Endothelial cell (in vitro differentiated cells): ENCODE results near the gene LMNA. TPM values are rescaled to one million over a fixed set of nuclear protein-coding genes. Genes with fewer than 3 reads are reported as not detected.

Experiments
- DNase-seq: peaks from one replicate; pipeline ENCODE4 v3.0.0; 2021; ENCODE audit warnings: low spot score
- H3K27ac Mint-ChIP-seq: one replicate; pipeline ENCODE4 v1.8.0; 2021; ENCODE audit warnings: mixed read lengths, inconsistent platforms; ENCODE audit not compliant: unreplicated experiment
- H3K27me3 Mint-ChIP-seq: one replicate; pipeline ENCODE4 v1.8.0; 2021; ENCODE audit warnings: mild to moderate bottlenecking, moderate library complexity, mixed read lengths, inconsistent platforms; ENCODE audit not compliant: unreplicated experiment
- H3K36me3 Mint-ChIP-seq: one replicate; pipeline ENCODE4 v1.8.0; 2021; ENCODE audit warnings: mild to moderate bottlenecking, low read depth, mixed read lengths, inconsistent platforms; ENCODE audit not compliant: unreplicated experiment
- H3K4me1 Mint-ChIP-seq: one replicate; pipeline ENCODE4 v1.8.0; 2021; ENCODE audit warnings: mild to moderate bottlenecking, mixed read lengths, inconsistent platforms; ENCODE audit not compliant: unreplicated experiment
- H3K4me3 Mint-ChIP-seq: one replicate; pipeline ENCODE4 v1.8.0; 2021; ENCODE audit warnings: mild to moderate bottlenecking, mixed read lengths, inconsistent platforms; ENCODE audit not compliant: unreplicated experiment
- H3K9me3 Mint-ChIP-seq: one replicate; pipeline ENCODE4 v1.8.0; 2021; ENCODE audit warnings: mixed read lengths, inconsistent platforms; ENCODE audit not compliant: unreplicated experiment
- CTCF ChIP-seq: fragments of 200-600 bp; sonication (generic); IDR thresholded peaks from one replicate; pipeline ENCODE4 v1.5.0; 2021; ENCODE audit warnings: antibody characterized with exemption; ENCODE audit not compliant: unreplicated experiment
- total RNA-seq: library from RNA; stranded (reverse); fragmentation: NEBNext Ultra II Directional; extraction: Animal tissue kit (Norgen Biotek cat#: 25700); gene quantifications from one replicate; pipeline ENCODE4 v1.2.1, GENCODE V29; 2021; ENCODE audit not compliant: unreplicated experiment

The LMNA gene
- total RNA-seq, 1 donor from 2014 or later: 35.8 TPM

DNA sequence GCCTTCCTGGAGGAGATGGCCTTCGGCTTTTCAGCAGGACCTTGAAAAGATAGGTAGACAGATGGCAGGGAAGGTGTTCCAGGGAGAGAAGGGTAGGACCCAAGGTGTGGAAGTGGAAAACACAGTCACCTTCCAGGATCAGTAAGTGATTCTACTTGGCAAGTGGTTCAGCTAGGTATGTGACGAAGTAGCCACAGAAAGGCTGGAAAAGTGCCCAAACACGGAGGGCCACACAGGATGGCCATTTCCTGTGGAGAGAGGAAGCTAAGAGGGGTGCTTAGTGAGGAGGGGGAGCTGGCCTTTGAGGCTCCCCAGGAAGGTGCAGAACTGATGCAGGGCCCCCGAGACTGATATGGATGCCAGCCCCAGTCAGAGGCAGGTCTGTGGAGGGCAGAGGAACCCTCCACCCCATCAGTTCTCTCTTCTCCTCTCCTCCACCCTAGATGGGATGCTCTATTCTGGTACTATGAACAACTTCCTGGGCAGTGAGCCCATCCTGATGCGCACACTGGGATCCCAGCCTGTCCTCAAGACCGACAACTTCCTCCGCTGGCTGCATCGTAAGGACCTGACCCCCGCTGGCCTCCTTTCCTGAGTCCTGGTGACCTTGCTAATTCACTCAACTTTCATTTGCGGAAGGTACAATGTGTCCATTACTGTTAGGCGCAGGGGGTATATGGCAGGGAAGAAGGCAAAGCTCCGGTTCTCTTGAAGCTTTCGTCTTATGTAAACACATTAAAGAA lies 45.7 kb downstream of the LMNA start:
- no peak overlapping the region for H3K27ac Mint-ChIP-seq
- no peaks in the 10 kb centered on the region for H3K9me3 Mint-ChIP-seq
- no peak for DNase-seq
- H3K4me3 Mint-ChIP-seq: peak overlapping the region; percentile 71
- H3K36me3 Mint-ChIP-seq: no peaks in the 10 kb centered on the region
- H3K4me1 Mint-ChIP-seq: peaks cover 41% of the 10 kb centered on the region
- no peak for TF ChIP-seq CTCF
- H3K27me3 Mint-ChIP-seq: peaks cover 12% of the 10 kb centered on the region

- Mint-ChIP-seq H3K4me3 (peak overlapping the region; percentile 71), H3K27ac (no peak overlapping the region)
These were observed 46.2 kb downstream of the LMNA start for GRCh38 chr1:156160743-156161171.

GRCh38 chr1:156162430-156163037 lies 48.0 kb downstream of the LMNA start:
- H3K4me3 Mint-ChIP-seq: no peak overlapping the region
- H3K27ac Mint-ChIP-seq: no peak overlapping the region
- H3K9me3 Mint-ChIP-seq: no peaks in the 10 kb centered on the region
- peaks cover 27% of the 10 kb centered on the region for H3K4me1 Mint-ChIP-seq
- peaks cover 6% of the 10 kb centered on the region for H3K27me3 Mint-ChIP-seq
- H3K36me3 Mint-ChIP-seq: no peaks in the 10 kb centered on the region
- no peak for TF ChIP-seq CTCF
- no peak for DNase-seq

More at GRCh38 chr1:156160743-156161171, 46.2 kb downstream of the LMNA start:
- DNase-seq: peak; percentile 61
- Mint-ChIP-seq H3K27me3 (peaks cover 11% of the 10 kb centered on the region), H3K4me1 (peaks cover 38% of the 10 kb centered on the region), H3K36me3 (no peaks in the 10 kb centered on the region), H3K9me3 (no peaks in the 10 kb centered on the region)
- TF ChIP-seq CTCF: no peak

GRCh38 chr1:156163712-156164111 lies 49.2 kb downstream of the LMNA start:
- no peak for TF ChIP-seq CTCF
- H3K4me3 Mint-ChIP-seq: no peak overlapping the region
- DNase-seq: no peak
- no peak overlapping the region for H3K27ac Mint-ChIP-seq
- H3K36me3 Mint-ChIP-seq: no peaks in the 10 kb centered on the region
- H3K4me1 Mint-ChIP-seq: peaks cover 17% of the 10 kb centered on the region
- H3K9me3 Mint-ChIP-seq: no peaks in the 10 kb centered on the region
- peaks cover 6% of the 10 kb centered on the region for H3K27me3 Mint-ChIP-seq
